GM21381 (cell line): Measurements from ENCODE around the gene DHRSX.
"Not testable (repeated sequence)": the region's sequence is repeated elsewhere in the genome, so short reads cannot be mapped to it uniquely, and the experiment has no call there.

Experiments used
- ATAC-seq: cut with Tn5 transposase; IDR thresholded peaks from one replicate; pipeline ENCODE4 v1.9.1; 2021; ENCODE audit warnings: mild to moderate bottlenecking, moderate library complexity; ENCODE audit not compliant: unreplicated experiment

Gene DHRSX

GRCh38 chrX:2500091-2500802 lies 529 bp downstream of the DHRSX start:
- ATAC-seq = peak; percentile 43

GRCh38 chrX:2499507-2499906 lies 1.3 kb downstream of the DHRSX start:
- ATAC-seq = no peak

- no peak for ATAC-seq
These were observed 1.9 kb downstream of the DHRSX start for GRCh38 chrX:2498781-2499302.

- no peak for ATAC-seq
These were observed 2.6 kb downstream of the DHRSX start for GRCh38 chrX:2497961-2498780.

GRCh38 chrX:2495595-2495994 lies 5.2 kb downstream of the DHRSX start:
- no peak for ATAC-seq

- ATAC-seq = no peak
These were observed 8.1 kb downstream of the DHRSX start for GRCh38 chrX:2492531-2493218.

GRCh38 chrX:2490634-2491033 lies 10.1 kb downstream of the DHRSX start:
- ATAC-seq = no peak

- no peak for ATAC-seq
These were observed 11.0 kb downstream of the DHRSX start for GRCh38 chrX:2489446-2490445.

GRCh38 chrX:2488621-2489285 lies 12.0 kb downstream of the DHRSX start:
- no peak for ATAC-seq

- ATAC-seq = no peak
These were observed 13.4 kb downstream of the DHRSX start for GRCh38 chrX:2487366-2487765.

- ATAC-seq = no peak
These were observed 14.2 kb downstream of the DHRSX start for GRCh38 chrX:2486476-2487133.

- no peak for ATAC-seq
These were observed 14.9 kb downstream of the DHRSX start for GRCh38 chrX:2485789-2486345.

- ATAC-seq = no peak
These were observed 15.8 kb downstream of the DHRSX start for GRCh38 chrX:2484721-2485648.

GRCh38 chrX:2484256-2484655 lies 16.5 kb downstream of the DHRSX start:
- ATAC-seq = no peak

GRCh38 chrX:2483398-2484060 lies 17.2 kb downstream of the DHRSX start:
- ATAC-seq = no peak

GRCh38 chrX:2481597-2481996 lies 19.2 kb downstream of the DHRSX start:
- ATAC-seq = not testable (repeated sequence)

GRCh38 chrX:2479982-2480381 lies 20.8 kb downstream of the DHRSX start:
- ATAC-seq = not testable (repeated sequence)
